Smooth muscle cell (in vitro differentiated cells): ENCODE data around the gene IZUMO4. TPM values are rescaled to one million over a fixed set of nuclear protein-coding genes. Genes with fewer than 3 reads are reported as not detected.

Source experiments
- DNase-seq: peaks from one replicate; lab custom pipeline; 2025; ENCODE audit not compliant: unreplicated experiment; lab: John Stamatoyannopoulos, UW
- H2AFZ ChIP-seq: fragments of 200-600 bp; sonication (generic); 2 replicates; pipeline ENCODE4 v1.6.0; 2016; ENCODE audit warnings: antibody characterized with exemption, low read depth, mild to moderate bottlenecking
- H3F3A ChIP-seq: fragments of 200-600 bp; sonication (generic); 2 replicates; pipeline ENCODE4 v1.6.0; 2017; ENCODE audit warnings: antibody characterized with exemption, low read depth
- H3K27ac ChIP-seq: fragments of 200-600 bp; sonication (generic); 2 replicates; pipeline ENCODE4 v1.5.1; 2016; ENCODE audit warnings: low read depth, mild to moderate bottlenecking
- H3K27me3 ChIP-seq: fragments of 200-600 bp; sonication (generic); 2 replicates; pipeline ENCODE4 v1.6.1; 2016; ENCODE audit warnings: low read depth, mild to moderate bottlenecking
- H3K36me3 ChIP-seq: fragments of 200-600 bp; sonication (generic); 2 replicates; pipeline ENCODE4 v1.5.1; 2016; ENCODE audit warnings: low read depth
- H3K4me1 ChIP-seq: fragments of 200-600 bp; sonication (generic); 2 replicates; pipeline ENCODE4 v1.5.1; 2016; ENCODE audit warnings: low read depth
- H3K4me2 ChIP-seq: fragments of 200-600 bp; sonication (generic); 2 replicates; pipeline ENCODE4 v1.6.0; 2016; ENCODE audit warnings: mild to moderate bottlenecking
- H3K4me3 ChIP-seq: fragments of 200-600 bp; sonication (generic); 2 replicates; pipeline ENCODE4 v1.5.1; 2016; ENCODE audit warnings: mild to moderate bottlenecking
- H3K79me2 ChIP-seq: fragments of 200-600 bp; sonication (generic); 2 replicates; pipeline ENCODE4 v1.6.0; 2016; ENCODE audit warnings: low read depth, mild to moderate bottlenecking
- H3K9ac ChIP-seq: fragments of 200-600 bp; sonication (generic); 2 replicates; pipeline ENCODE4 v1.6.0; 2016; ENCODE audit warnings: low read depth
- H3K9me3 ChIP-seq: fragments of 200-600 bp; sonication (generic); replicated peaks from 2 replicates; pipeline ENCODE4 v1.5.1; 2016; ENCODE audit warnings: low read depth
- H4K20me1 ChIP-seq: fragments of 200-600 bp; sonication (generic); 2 replicates; pipeline ENCODE4 v1.6.0; 2016; ENCODE audit warnings: low read depth
- CTCF ChIP-seq: fragments of 200-600 bp; sonication (generic); IDR thresholded peaks from 2 replicates; pipeline ENCODE4 v1.5.1; 2017; ENCODE audit warnings: borderline replicate concordance, mild to moderate bottlenecking, antibody characterized with exemption; ENCODE audit not compliant: insufficient read depth, poor library complexity, severe bottlenecking
- WGBS: methylation state at CpG from one replicate; pipeline ENCODE4 v1.1.7; 2016; ENCODE audit warnings: low lambda C conversion rate; 5-methylcytosine and 5-hydroxymethylcytosine counted together
- polyA plus RNA-seq: library from polyadenylated mRNA; unstranded; fragments of >200 nt; fragmentation: Nextera tagmentation; extraction: Ambion mirVana; gene quantifications from 2 replicates; pipeline ENCODE4 v1.2.1, GENCODE V29; 2016
- total RNA-seq: library from RNA; depleted of rRNA; stranded (reverse); fragments of >200 nt; gene quantifications from 2 replicates; pipeline ENCODE4 v1.2.3, GENCODE V29; 2014

The IZUMO4 gene
- total and polyA plus RNA-seq, 2 experiments from 2014 or later = 0.48 to 1.6 TPM

GRCh38 chr19:2097203-2097885 lies 629 bp downstream of the IZUMO4 start:
- H3F3A ChIP-seq = no peaks in the 10 kb centered on the region
- peak; percentile 0 for TF ChIP-seq CTCF
- no peak overlapping the region for H3K9ac ChIP-seq
- no peaks in the 10 kb centered on the region for H3K9me3 ChIP-seq
- H4K20me1 ChIP-seq = peaks cover 43% of the 10 kb centered on the region
- peaks cover 29% of the 10 kb centered on the region for H3K79me2 ChIP-seq
- peaks cover 5% of the 10 kb centered on the region for H3K36me3 ChIP-seq
- no peak overlapping the region for H3K27ac ChIP-seq
- H2AFZ ChIP-seq = no peak overlapping the region
- H3K4me1 ChIP-seq = peaks cover 10% of the 10 kb centered on the region
- DNase-seq = no peak
- WGBS = 58% methylated on average over 30 of the region's 30 CpGs
- peak overlapping the region; percentile 55 for H3K4me3 ChIP-seq
- H3K4me2 ChIP-seq = peak overlapping the region; percentile 91
- no peaks in the 10 kb centered on the region for H3K27me3 ChIP-seq

- Histone ChIP-seq H3K27me3 (no peaks in the 10 kb centered on the region), H3K79me2 (peaks cover 25% of the 10 kb centered on the region), H3K4me3 (no peak overlapping the region), H3K4me1 (peaks cover 10% of the 10 kb centered on the region), H3K9ac (no peak overlapping the region), H3K27ac (no peak overlapping the region), H3K4me2 (no peak overlapping the region), H3K9me3 (no peaks in the 10 kb centered on the region), H3F3A (no peaks in the 10 kb centered on the region), H4K20me1 (peaks cover 47% of the 10 kb centered on the region), H2AFZ (no peak overlapping the region), H3K36me3 (peaks cover 5% of the 10 kb centered on the region)
- no peak for TF ChIP-seq CTCF
- DNase-seq = no peak
- WGBS = 91% methylated on average over 23 of the region's 23 CpGs
Observed at GRCh38 chr19:2097886-2098327, 1.2 kb downstream of the IZUMO4 start.

- H3K27me3 ChIP-seq = no peaks in the 10 kb centered on the region
- no peaks in the 10 kb centered on the region for H3K9me3 ChIP-seq
- no peak overlapping the region for H3K9ac ChIP-seq
- WGBS = 96% methylated on average over 14 of the region's 16 CpGs
- peaks cover 10% of the 10 kb centered on the region for H3K4me1 ChIP-seq
- peaks cover 5% of the 10 kb centered on the region for H3K36me3 ChIP-seq
- H3K4me3 ChIP-seq = no peak overlapping the region
- no peak overlapping the region for H3K4me2 ChIP-seq
- H3K79me2 ChIP-seq = peaks cover 23% of the 10 kb centered on the region
- DNase-seq = no peak
- H4K20me1 ChIP-seq = peaks cover 59% of the 10 kb centered on the region
- TF ChIP-seq CTCF = no peak
- no peak overlapping the region for H3K27ac ChIP-seq
- H2AFZ ChIP-seq = no peak overlapping the region
- H3F3A ChIP-seq = no peaks in the 10 kb centered on the region
Observed at GRCh38 chr19:2099054-2099501, 2.4 kb downstream of the IZUMO4 start.
